Smooth muscle cell (in vitro differentiated cells): Measurements from ENCODE around the gene SAMD5. TPM values are rescaled to one million over a fixed set of nuclear protein-coding genes. Genes with fewer than 3 reads are reported as not detected.

Source experiments
- DNase-seq: peaks from one replicate; lab custom pipeline; 2025; ENCODE audit not compliant: unreplicated experiment; lab: John Stamatoyannopoulos, UW
- H2AFZ ChIP-seq: fragments of 200-600 bp; sonication (generic); 2 replicates; pipeline ENCODE4 v1.6.0; 2016; ENCODE audit warnings: antibody characterized with exemption, low read depth, mild to moderate bottlenecking
- H3F3A ChIP-seq: fragments of 200-600 bp; sonication (generic); 2 replicates; pipeline ENCODE4 v1.6.0; 2017; ENCODE audit warnings: antibody characterized with exemption, low read depth
- H3K27ac ChIP-seq: fragments of 200-600 bp; sonication (generic); 2 replicates; pipeline ENCODE4 v1.5.1; 2016; ENCODE audit warnings: low read depth, mild to moderate bottlenecking
- H3K27me3 ChIP-seq: fragments of 200-600 bp; sonication (generic); 2 replicates; pipeline ENCODE4 v1.6.1; 2016; ENCODE audit warnings: low read depth, mild to moderate bottlenecking
- H3K36me3 ChIP-seq: fragments of 200-600 bp; sonication (generic); 2 replicates; pipeline ENCODE4 v1.5.1; 2016; ENCODE audit warnings: low read depth
- H3K4me1 ChIP-seq: fragments of 200-600 bp; sonication (generic); 2 replicates; pipeline ENCODE4 v1.5.1; 2016; ENCODE audit warnings: low read depth
- H3K4me2 ChIP-seq: fragments of 200-600 bp; sonication (generic); 2 replicates; pipeline ENCODE4 v1.6.0; 2016; ENCODE audit warnings: mild to moderate bottlenecking
- H3K4me3 ChIP-seq: fragments of 200-600 bp; sonication (generic); 2 replicates; pipeline ENCODE4 v1.5.1; 2016; ENCODE audit warnings: mild to moderate bottlenecking
- H3K79me2 ChIP-seq: fragments of 200-600 bp; sonication (generic); 2 replicates; pipeline ENCODE4 v1.6.0; 2016; ENCODE audit warnings: low read depth, mild to moderate bottlenecking
- H3K9ac ChIP-seq: fragments of 200-600 bp; sonication (generic); 2 replicates; pipeline ENCODE4 v1.6.0; 2016; ENCODE audit warnings: low read depth
- H3K9me3 ChIP-seq: fragments of 200-600 bp; sonication (generic); replicated peaks from 2 replicates; pipeline ENCODE4 v1.5.1; 2016; ENCODE audit warnings: low read depth
- H4K20me1 ChIP-seq: fragments of 200-600 bp; sonication (generic); 2 replicates; pipeline ENCODE4 v1.6.0; 2016; ENCODE audit warnings: low read depth
- WGBS: methylation state at CpG from one replicate; pipeline ENCODE4 v1.1.7; 2016; ENCODE audit warnings: low lambda C conversion rate; 5-methylcytosine and 5-hydroxymethylcytosine counted together
- polyA plus RNA-seq: library from polyadenylated mRNA; unstranded; fragments of >200 nt; fragmentation: Nextera tagmentation; extraction: Ambion mirVana; gene quantifications from 2 replicates; pipeline ENCODE4 v1.2.1, GENCODE V29; 2016
- total RNA-seq: library from RNA; depleted of rRNA; stranded (reverse); fragments of >200 nt; gene quantifications from 2 replicates; pipeline ENCODE4 v1.2.3, GENCODE V29; 2014
- TF ChIP-seq, protein P1 (sequence below): fragments of 200-600 bp; sonication (generic); IDR thresholded peaks from 2 replicates; pipeline ENCODE4 v1.5.1; 2017; ENCODE audit warnings: borderline replicate concordance, mild to moderate bottlenecking, antibody characterized with exemption; ENCODE audit not compliant: insufficient read depth, poor library complexity, severe bottlenecking

SAMD5 gene
- total and polyA plus RNA-seq, 2 experiments from 2014 or later: 2.9 to 10.3 TPM

DNA sequence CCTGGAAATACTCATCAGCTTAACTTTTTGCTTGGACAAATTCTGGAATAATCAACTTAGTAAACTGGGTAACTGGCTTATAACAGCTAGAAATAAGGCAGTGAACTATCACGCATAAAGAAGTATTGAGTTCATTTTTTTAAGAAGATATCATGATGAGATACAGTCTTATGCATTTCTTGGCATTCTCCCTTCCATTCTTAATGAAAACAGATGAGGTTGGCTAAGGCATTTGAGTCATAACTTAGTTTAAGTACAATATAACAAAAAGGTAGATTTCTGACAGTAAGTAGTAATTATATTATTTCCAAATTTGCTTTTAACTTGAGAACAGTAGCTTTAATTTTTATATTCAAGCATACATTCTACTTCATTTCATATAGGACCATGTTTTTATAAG is 56.1 kb downstream of the SAMD5 start:
- 47% methylated on average over 1 of the region's 1 CpG for WGBS
- Histone ChIP-seq H3K27me3 (no peaks in the 10 kb centered on the region), H2AFZ (no peak overlapping the region), H4K20me1 (no peaks in the 10 kb centered on the region), H3K4me3 (no peak overlapping the region), H3K9me3 (no peaks in the 10 kb centered on the region), H3K9ac (no peak overlapping the region), H3K36me3 (no peaks in the 10 kb centered on the region), H3K27ac (no peak overlapping the region), H3F3A (no peaks in the 10 kb centered on the region), H3K4me2 (no peak overlapping the region), H3K4me1 (no peaks in the 10 kb centered on the region), H3K79me2 (peaks cover 5% of the 10 kb centered on the region)
- TF ChIP-seq, protein P1, sequence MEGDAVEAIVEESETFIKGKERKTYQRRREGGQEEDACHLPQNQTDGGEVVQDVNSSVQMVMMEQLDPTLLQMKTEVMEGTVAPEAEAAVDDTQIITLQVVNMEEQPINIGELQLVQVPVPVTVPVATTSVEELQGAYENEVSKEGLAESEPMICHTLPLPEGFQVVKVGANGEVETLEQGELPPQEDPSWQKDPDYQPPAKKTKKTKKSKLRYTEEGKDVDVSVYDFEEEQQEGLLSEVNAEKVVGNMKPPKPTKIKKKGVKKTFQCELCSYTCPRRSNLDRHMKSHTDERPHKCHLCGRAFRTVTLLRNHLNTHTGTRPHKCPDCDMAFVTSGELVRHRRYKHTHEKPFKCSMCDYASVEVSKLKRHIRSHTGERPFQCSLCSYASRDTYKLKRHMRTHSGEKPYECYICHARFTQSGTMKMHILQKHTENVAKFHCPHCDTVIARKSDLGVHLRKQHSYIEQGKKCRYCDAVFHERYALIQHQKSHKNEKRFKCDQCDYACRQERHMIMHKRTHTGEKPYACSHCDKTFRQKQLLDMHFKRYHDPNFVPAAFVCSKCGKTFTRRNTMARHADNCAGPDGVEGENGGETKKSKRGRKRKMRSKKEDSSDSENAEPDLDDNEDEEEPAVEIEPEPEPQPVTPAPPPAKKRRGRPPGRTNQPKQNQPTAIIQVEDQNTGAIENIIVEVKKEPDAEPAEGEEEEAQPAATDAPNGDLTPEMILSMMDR: no peak
- DNase-seq: no peak

DNA sequence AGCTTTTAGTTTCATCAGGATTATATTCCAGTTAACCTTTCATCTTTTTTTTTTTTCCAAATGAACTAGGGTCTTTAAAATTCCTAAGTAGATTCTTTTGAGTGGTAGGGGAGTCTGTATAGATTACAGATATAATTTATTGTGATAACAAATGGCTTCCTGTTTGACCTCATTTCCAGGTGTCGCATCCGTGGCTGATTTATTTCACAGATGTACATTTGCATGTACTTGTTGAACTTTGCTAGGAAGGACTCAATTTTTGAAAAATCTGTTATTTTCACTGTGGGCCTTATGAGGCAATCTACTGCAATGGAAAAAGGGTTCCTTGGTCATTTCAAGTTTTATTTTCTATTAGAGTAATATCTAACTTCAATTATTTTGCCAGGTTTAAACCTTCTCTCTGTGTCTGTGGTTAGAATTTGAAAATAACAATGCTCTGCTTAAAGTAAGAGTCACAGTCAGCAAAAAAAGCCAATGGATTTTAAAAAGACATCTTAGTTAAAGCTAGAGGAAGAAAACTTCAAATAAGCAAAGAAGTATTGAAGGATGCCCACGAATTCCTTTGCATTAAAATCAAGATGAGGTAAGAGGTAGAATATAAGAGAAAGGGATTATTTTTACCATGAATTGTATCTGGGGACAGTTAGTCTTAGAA is 57.9 kb downstream of the SAMD5 start:
- Histone ChIP-seq H3K9me3 (no peaks in the 10 kb centered on the region), H2AFZ (no peak overlapping the region), H3K27me3 (no peaks in the 10 kb centered on the region), H3K79me2 (peaks cover 5% of the 10 kb centered on the region), H3K9ac (no peak overlapping the region), H3K4me1 (no peaks in the 10 kb centered on the region), H3K36me3 (no peaks in the 10 kb centered on the region), H3K4me3 (no peak overlapping the region), H3F3A (no peaks in the 10 kb centered on the region), H3K27ac (no peak overlapping the region), H4K20me1 (no peaks in the 10 kb centered on the region), H3K4me2 (no peak overlapping the region)
- 71% methylated on average over 3 of the region's 3 CpGs for WGBS
- no peak for DNase-seq
- TF ChIP-seq, protein P1: no peak

DNA sequence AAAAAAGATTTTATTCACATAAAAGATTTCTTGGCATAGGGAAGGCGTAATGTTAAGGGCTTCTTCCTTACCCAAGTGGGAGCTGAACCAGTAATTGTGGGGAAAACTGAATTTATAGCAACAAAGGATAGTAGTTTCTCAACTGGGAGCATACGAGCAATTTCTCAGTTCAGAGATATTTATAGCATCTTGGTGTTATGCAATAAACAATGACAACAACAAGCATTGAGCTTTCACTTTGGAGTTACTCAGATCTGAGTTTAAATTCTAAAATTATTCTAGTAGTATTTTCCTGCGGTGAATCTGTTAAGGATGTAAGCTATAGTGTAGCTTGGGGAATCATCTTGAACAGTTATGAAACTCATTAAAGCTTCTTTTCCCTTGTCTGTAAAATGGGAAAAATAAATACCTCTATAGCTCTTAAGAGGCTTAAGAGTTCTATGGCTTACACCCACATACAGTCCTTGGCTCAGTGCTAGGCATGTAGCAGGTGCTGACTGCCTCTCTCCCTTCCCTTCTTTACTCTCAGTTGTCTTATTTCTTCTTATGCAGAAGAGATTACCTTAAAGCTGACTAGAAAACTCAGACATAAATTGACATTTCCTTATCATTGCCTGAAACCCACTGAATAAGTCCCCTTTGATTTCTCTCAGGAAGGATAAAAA is 58.8 kb downstream of the SAMD5 start:
- TF ChIP-seq, protein P1: no peak
- Histone ChIP-seq H3K27me3 (no peaks in the 10 kb centered on the region), H3K4me1 (no peaks in the 10 kb centered on the region), H3K4me2 (peak overlapping the region; percentile 27), H3K36me3 (no peaks in the 10 kb centered on the region), H3K79me2 (peaks cover 5% of the 10 kb centered on the region), H3K9ac (no peak overlapping the region), H4K20me1 (no peaks in the 10 kb centered on the region), H3K4me3 (no peak overlapping the region), H2AFZ (no peak overlapping the region), H3K9me3 (no peaks in the 10 kb centered on the region), H3K27ac (no peak overlapping the region), H3F3A (no peaks in the 10 kb centered on the region)
- 70% methylated on average over 3 of the region's 3 CpGs for WGBS
- DNase-seq: no peak

DNA sequence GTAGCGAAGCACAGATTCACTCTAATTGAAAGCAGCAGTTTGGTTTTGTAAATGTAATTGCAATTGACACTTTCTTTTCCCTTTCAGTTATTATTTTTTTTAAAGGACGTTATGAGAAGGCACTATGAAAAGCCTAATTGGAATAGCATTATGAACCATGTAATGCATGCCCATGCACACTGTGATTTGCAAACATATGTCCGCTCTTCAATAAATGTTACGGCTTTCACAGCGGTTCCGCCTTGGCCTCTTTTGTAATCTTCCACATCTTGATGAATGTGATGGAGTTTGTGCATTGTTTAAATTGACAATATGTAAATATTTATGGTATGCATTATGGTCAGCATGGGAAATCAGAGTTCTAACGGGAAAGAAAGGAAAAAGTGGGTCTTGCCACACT is 61.3 kb downstream of the SAMD5 start:
- no peak overlapping the region for H2AFZ ChIP-seq
- TF ChIP-seq, protein P1: no peak
- no peak overlapping the region for H3K9ac ChIP-seq
- H3K4me3 ChIP-seq: no peak overlapping the region
- H3K27ac ChIP-seq: no peak overlapping the region
- H3F3A ChIP-seq: no peaks in the 10 kb centered on the region
- H3K4me1 ChIP-seq: no peaks in the 10 kb centered on the region
- H3K36me3 ChIP-seq: no peaks in the 10 kb centered on the region
- DNase-seq: no peak
- H3K27me3 ChIP-seq: no peaks in the 10 kb centered on the region
- no peaks in the 10 kb centered on the region for H3K79me2 ChIP-seq
- no peaks in the 10 kb centered on the region for H4K20me1 ChIP-seq
- WGBS: 93% methylated on average over 7 of the region's 7 CpGs
- no peak overlapping the region for H3K4me2 ChIP-seq
- H3K9me3 ChIP-seq: no peaks in the 10 kb centered on the region
